ENCODE measurements around the gene MRGPRX3.

MRGPRX3 gene

GRCh38 chr11:18105086-18105801 is 27.1 kb upstream of the MRGPRX3 start:
- ChIA-PET POLR2A (interaction anchor here (0.8 kb wide), 1 partner anchor 10 kb away, joined by 3 read pairs; no protein-coding TSS in a partner anchor), CTCF (interaction anchor here (0.6 to 7.2 kb wide), 19 partner anchors 10 to 999 kb away, joined by 3 to 50 read pairs (median 5); no protein-coding TSS in a partner anchor)
- peak overlapping the region; percentile 90 for H3K4me3 ChIP-seq (ENCODE audit: low read depth, low read length)
- no peak for DNase-seq (ENCODE audit: low read depth, low spot score)
- no peak for TF ChIP-seq CTCF (IDR thresholded peaks at IDR 0.05; ENCODE audit: insufficient read depth, low read length, missing control alignments)

- ChIA-PET CTCF (interaction anchor here (0.6 to 7.2 kb wide), 20 partner anchors 9 to 658 kb away, joined by 3 to 50 read pairs (median 4); no protein-coding TSS in a partner anchor), POLR2A (interaction anchor here (0.5 to 0.8 kb wide), 2 partner anchors 9 to 189 kb away, joined by 3 read pairs; no protein-coding TSS in a partner anchor)
- peak within 1 kb of the TSS; percentile 90 for H3K4me3 ChIP-seq (ENCODE audit: low read depth, low read length)
- no peak for DNase-seq (ENCODE audit: low read depth, low spot score)
- TF ChIP-seq CTCF (IDR thresholded peaks at IDR 0.05; ENCODE audit: insufficient read depth, low read length, missing control alignments) = peak; percentile 84
These were observed 26.4 kb upstream of the MRGPRX3 start, which contains the start of gene SAAL1 for GRCh38 chr11:18105802-18106574. SAAL1 (minus strand) TSS chr11:18106082; CDS start chr11:18106041, 41 bp downstream.

GRCh38 chr11:18106688-18107087 is 25.7 kb upstream of the MRGPRX3 start:
- POLR2A ChIA-PET = no interaction called here
- CTCF ChIA-PET = interaction anchor here (0.7 to 7.2 kb wide), 18 partner anchors 9 to 657 kb away, joined by 3 to 50 read pairs (median 6); no protein-coding TSS in a partner anchor
- no peak for DNase-seq (ENCODE audit: low read depth, low spot score)
- TF ChIP-seq CTCF (IDR thresholded peaks at IDR 0.05; ENCODE audit: insufficient read depth, low read length, missing control alignments) = no peak
- H3K4me3 ChIP-seq (ENCODE audit: low read depth, low read length) = no peak overlapping the region

- DNase-seq (ENCODE audit: low read depth, low spot score) = no peak
- POLR2A ChIA-PET = no interaction called here
- CTCF ChIA-PET = interaction anchor here (7.2 kb wide), 1 partner anchor 7 kb away, joined by 50 read pairs; no protein-coding TSS in a partner anchor
- no peak overlapping the region for H3K4me3 ChIP-seq (ENCODE audit: low read depth, low read length)
- no peak for TF ChIP-seq CTCF (IDR thresholded peaks at IDR 0.05; ENCODE audit: insufficient read depth, low read length, missing control alignments)
These were observed 24.1 kb upstream of the MRGPRX3 start for GRCh38 chr11:18108254-18108653.

GRCh38 chr11:18111005-18111404 is 21.4 kb upstream of the MRGPRX3 start:
- ChIA-PET POLR2A (no interaction called here), CTCF (interaction anchor here (1.0 kb wide), 1 partner anchor 120 kb away, joined by 3 read pairs; no protein-coding TSS in a partner anchor)
- no peak overlapping the region for H3K4me3 ChIP-seq (ENCODE audit: low read depth, low read length)
- DNase-seq (ENCODE audit: low read depth, low spot score) = no peak
- TF ChIP-seq CTCF (IDR thresholded peaks at IDR 0.05; ENCODE audit: insufficient read depth, low read length, missing control alignments) = no peak
